GM12874 (cell line): Measurements from ENCODE around the gene C8G.

ENCODE experiments used
- CTCF ChIP-seq: IDR thresholded peaks from 2 replicates; pipeline ENCODE4 v1.5.1; 2011; ENCODE audit warnings: low read depth, mild to moderate bottlenecking, control low read depth, low read length, moderate library complexity; ENCODE audit not compliant: insufficient read depth

C8G gene

DNA sequence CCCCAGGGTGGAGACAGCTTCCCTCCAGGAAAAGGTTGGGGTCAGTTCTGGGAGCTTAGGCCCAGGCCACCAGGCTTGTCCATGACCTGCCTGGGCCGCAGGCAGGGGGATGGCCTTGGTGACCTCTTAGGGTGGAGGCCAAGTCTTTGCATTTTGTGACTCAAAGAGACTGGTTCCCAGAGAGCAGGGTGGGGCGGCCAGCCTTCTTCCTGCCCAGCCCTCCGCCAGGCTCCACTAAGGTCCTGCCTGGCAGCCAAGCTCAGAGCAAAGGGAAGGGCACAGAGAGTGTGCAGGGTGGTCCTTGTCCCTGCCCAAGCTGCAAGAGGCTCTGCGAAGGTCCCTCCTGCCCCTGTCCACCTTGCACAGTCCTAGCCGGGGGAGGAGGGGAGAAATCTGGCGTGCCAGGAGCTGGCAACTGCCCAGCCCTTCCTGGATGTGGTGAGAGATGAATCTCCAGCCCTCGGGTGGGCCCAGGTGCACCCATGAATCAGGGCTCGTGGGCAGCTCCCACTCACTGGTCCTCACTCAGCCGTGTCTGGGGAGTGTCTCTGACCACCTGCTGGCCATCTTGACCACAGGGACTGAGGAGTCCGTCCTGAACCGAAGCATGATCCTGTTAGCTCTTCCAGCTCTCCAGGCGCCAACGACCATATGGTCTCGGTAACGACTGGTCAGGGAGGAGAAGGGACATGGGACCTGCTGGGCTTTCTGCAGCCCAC, 29.9 kb downstream of the C8G start:
- no peak for TF ChIP-seq CTCF

DNA sequence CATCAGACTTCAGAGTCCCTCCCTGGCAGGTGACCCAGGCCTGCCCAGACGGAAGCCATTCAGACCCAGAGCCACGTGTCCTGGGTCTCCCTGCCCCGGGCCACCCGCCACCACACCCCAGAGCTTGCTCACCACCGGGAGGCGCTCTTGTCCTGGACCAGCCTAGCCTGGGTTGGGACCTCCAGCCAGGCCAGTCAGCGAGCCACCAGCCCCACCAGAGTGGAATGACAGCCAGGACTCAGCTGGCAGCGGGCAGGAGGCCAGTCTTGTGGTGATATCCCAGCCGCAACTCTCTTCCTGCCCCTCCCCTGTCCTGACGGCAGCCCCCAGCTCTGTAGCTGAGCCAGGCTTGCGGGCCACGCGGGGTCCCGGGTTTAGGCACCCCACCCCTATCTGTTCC, 30.6 kb downstream of the C8G start:
- TF ChIP-seq CTCF, result peak; percentile 38

- TF ChIP-seq CTCF, result no peak
These were observed 32.2 kb downstream of the C8G start, which contains the start of gene PTGDS for GRCh38 chr9:136977223-136977622. Gene PTGDS (plus strand): TSS chr9:136977504. CDS start chr9:136977579, 75 bp downstream.

DNA sequence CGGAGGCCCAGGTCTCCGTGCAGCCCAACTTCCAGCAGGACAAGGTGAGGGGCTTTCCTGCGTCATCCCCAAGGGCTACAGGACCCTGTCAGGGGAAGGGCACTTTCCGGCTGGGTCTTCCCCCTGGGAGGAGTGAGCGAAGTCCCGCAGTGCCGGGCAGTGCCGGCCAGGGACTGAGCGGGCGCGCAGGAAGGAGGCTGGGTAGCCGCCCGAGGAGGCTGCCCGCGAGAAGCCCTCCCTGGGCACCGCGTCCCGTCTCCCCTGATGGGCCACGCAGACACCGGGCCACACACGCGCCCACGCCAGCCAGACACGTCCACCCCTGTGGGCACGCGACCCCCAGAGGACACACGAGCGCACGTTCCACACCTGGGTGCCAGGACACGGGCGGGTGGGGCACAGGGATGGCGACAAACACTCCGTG, 32.6 kb downstream of the C8G start:
- TF ChIP-seq CTCF, result no peak

- TF ChIP-seq CTCF, result no peak
These were observed 33.2 kb downstream of the C8G start for GRCh38 chr9:136978073-136978864.

DNA sequence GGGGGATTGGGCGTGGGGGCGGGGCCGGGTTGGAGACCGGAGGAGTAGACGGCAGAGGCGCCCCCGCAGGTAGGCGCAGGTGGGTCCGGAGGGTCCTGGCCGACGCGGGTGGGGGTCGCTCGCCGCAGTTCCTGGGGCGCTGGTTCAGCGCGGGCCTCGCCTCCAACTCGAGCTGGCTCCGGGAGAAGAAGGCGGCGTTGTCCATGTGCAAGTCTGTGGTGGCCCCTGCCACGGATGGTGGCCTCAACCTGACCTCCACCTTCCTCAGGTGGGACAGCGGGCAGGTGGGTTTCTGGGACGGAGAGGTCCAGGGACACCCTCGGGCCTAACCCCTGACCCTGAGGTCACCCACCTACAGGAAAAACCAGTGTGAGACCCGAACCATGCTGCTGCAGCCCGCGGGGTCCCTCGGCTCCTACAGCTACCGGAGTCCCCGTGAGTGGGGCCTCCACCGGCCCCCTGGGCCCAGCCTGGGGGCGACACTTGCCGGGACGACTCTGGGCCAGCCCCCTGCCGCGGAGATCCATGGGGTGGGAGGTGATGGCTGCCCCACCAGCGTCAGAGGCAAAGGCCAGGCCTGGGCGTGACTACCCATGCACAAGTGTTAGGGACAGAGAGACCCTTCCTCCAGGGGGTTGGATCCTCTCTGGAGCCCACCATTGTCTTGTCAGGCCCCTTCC, 34.0 kb downstream of the C8G start:
- no peak for TF ChIP-seq CTCF
